SK-N-MC (cell line): Measurements from ENCODE around the gene LHX8.

Experiments
- EZH2 ChIP-seq: fragments of 200-600 bp; sonication (generic); IDR thresholded peaks from one replicate; pipeline ENCODE4 v1.6.1; 2017; ENCODE audit warnings: antibody characterized with exemption
- POLR2AphosphoS5 ChIP-seq: IDR thresholded peaks from 2 replicates; pipeline ENCODE4 v1.6.1; 2012; ENCODE audit warnings: mild to moderate bottlenecking, low read depth, low read length, borderline replicate concordance

DNA sequence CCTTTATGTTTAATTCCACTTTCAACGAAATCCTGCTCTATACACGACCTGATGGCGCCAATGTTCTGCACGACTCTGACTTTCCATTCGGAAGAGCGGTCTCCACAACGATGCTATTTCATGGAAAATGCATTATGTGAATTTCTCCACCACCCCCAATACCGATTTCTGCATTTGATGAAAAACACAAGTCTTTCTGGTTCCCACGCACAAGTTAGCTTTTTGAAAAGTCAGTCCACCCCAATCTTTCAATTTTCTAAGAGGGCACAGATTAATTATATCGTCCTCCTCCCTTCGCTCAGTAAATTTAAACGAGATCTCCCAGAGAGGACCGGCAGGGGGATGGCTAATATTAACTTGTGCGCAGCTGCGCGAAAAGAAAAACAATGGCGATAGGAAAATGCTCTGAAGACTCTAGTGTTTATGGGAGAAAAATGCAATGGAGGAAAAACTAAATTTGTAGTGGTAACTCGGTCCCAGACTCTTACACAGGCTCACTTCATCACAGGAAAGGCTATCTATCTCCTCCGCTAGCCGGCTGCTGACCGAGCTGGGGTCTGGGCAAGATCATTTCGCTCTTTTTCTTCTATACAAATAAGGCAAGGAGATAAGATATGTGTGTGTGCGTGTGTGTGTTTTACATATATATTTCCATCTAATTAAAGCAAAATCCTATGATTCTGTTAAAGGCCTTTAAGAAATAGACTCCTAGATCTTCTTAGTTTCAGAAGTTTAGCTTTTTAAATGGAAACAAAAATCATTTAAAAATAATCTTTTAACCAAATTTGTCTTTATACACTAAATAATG lies 1.2 kb upstream of the LHX8 start:
- TF ChIP-seq EZH2 (no peak), POLR2AphosphoS5 (no peak)
